Hematopoietic multipotent progenitor cell treated with erythropoietin and hydrocortisone succinate and interleukin-3 and kit ligand, for 4 days (in vitro differentiated cells): ENCODE data around the gene PEX12.
"Not testable (repeated sequence)": the region's sequence is repeated elsewhere in the genome, so short reads cannot be mapped to it uniquely, and the experiment has no call there.

Source experiments
- DNase-seq: peaks from one replicate; pipeline ENCODE4 v3.0.0-alpha.2; 2015

The PEX12 gene

GRCh38 chr17:35535406-35535805, 43.0 kb downstream of the PEX12 start:
- not testable (repeated sequence) for DNase-seq

GRCh38 chr17:35534576-35535093, 43.7 kb downstream of the PEX12 start:
- DNase-seq = no peak

- no peak for DNase-seq
Observed at GRCh38 chr17:35531160-35531559, 47.2 kb downstream of the PEX12 start.

- no peak for DNase-seq
Observed at GRCh38 chr17:35529866-35530265, 48.5 kb downstream of the PEX12 start.

- DNase-seq = not testable (repeated sequence)
Observed at GRCh38 chr17:35529326-35529725, 49.0 kb downstream of the PEX12 start.
